OCI-LY7 (cell line): Measurements from ENCODE around the gene MPV17. TPM values are rescaled to one million over a fixed set of nuclear protein-coding genes. Genes with fewer than 3 reads are reported as not detected.
A peak's percentile ranks its signal among the peaks of the same experiment; 100 is the strongest.

Experiments
- BruUV-seq: library from RNA; stranded (reverse); fragments of 400-500 nt; replicated peaks from 2 replicates; lab custom pipeline; 2021; lab: Mats Ljungman, UMichigan
- CTCF ChIA-PET: fragments of 300-600 bp; sonication (Branson Sonifier 250); formaldehyde crosslinking; loops from one replicate; lab custom pipeline; 2022; ENCODE audit warnings: antibody characterized with exemption; ENCODE audit not compliant: unreplicated experiment; lab: Charles Lee
- POLR2A ChIA-PET: fragments of 300-600 bp; sonication (Branson Sonifier 250); formaldehyde crosslinking; loops from one replicate; lab custom pipeline; 2022; ENCODE audit warnings: antibody characterized with exemption; lab: Charles Lee
- DNase-seq: peaks from one replicate; pipeline ENCODE4 v3.0.0-alpha.2; 2015; ENCODE audit warnings: low spot score
- H2AFZ ChIP-seq: fragments of 200-600 bp; sonication (generic), shearing (Covaris generic); 2 replicates; pipeline ENCODE4 v1.6.1; 2014; ENCODE audit warnings: mild to moderate bottlenecking, antibody characterized with exemption, low read length, moderate library complexity
- H3K27ac ChIP-seq: fragments of 200-600 bp; sonication (generic); 2 replicates; pipeline ENCODE4 v1.5.1; 2014; ENCODE audit warnings: mixed run types, low read depth, mild to moderate bottlenecking, moderate library complexity, low read length, inconsistent platforms; ENCODE audit not compliant: poor library complexity, severe bottlenecking
- H3K36me3 ChIP-seq: fragments of 200-600 bp; sonication (generic); 2 replicates; pipeline ENCODE4 v1.6.1; 2014; ENCODE audit warnings: mild to moderate bottlenecking, antibody characterized with exemption, low read length, moderate library complexity, mixed read lengths; ENCODE audit not compliant: insufficient read depth
- H3K4me1 ChIP-seq: fragments of 200-600 bp; sonication (generic); 2 replicates; pipeline ENCODE4 v1.5.1; 2014; ENCODE audit warnings: mild to moderate bottlenecking, low read length; ENCODE audit not compliant: insufficient read depth, poor library complexity, severe bottlenecking
- H3K4me2 ChIP-seq: fragments of 200-600 bp; sonication (generic); 2 replicates; pipeline ENCODE4 v1.6.1; 2014; ENCODE audit warnings: mild to moderate bottlenecking, low read length
- H3K4me3 ChIP-seq: fragments of 200-600 bp; sonication (generic); 2 replicates; pipeline ENCODE4 v1.5.1; 2014; ENCODE audit warnings: mild to moderate bottlenecking, low read depth, low read length; ENCODE audit not compliant: poor library complexity, severe bottlenecking
- H3K79me2 ChIP-seq: fragments of 200-600 bp; sonication (generic); 2 replicates; pipeline ENCODE4 v1.6.1; 2016; ENCODE audit warnings: low read depth, mild to moderate bottlenecking, low read length, moderate library complexity, mixed read lengths; ENCODE audit not compliant: insufficient read depth
- H3K9me2 ChIP-seq: fragments of 200-600 bp; sonication (generic); 2 replicates; pipeline ENCODE4 v1.6.1; 2016; ENCODE audit warnings: mild to moderate bottlenecking, low read length, mixed read lengths; ENCODE audit not compliant: insufficient read depth
- H3K9me3 ChIP-seq: fragments of 200-600 bp; sonication (generic); 2 replicates; pipeline ENCODE4 v1.6.1; 2014; ENCODE audit warnings: mild to moderate bottlenecking, mixed run types, low read length, mixed read lengths
- H4K20me1 ChIP-seq: fragments of 200-600 bp; sonication (generic); 2 replicates; pipeline ENCODE4 v1.6.1; 2014; ENCODE audit warnings: mild to moderate bottlenecking, antibody characterized with exemption, low read length, moderate library complexity, mixed read lengths; ENCODE audit not compliant: insufficient read depth
- EZH2phosphoT487 ChIP-seq: fragments of 200-600 bp; sonication (generic); IDR thresholded peaks from 2 replicates; pipeline ENCODE4 v1.6.1; 2018; ENCODE audit warnings: low read depth, borderline replicate concordance, mild to moderate bottlenecking, mixed run types, antibody characterized with exemption, low read length, moderate library complexity, mixed read lengths
- intact Hi-C: fragments of 100-400 bp; cut with micrococcal nuclease; formaldehyde crosslinking; loops from one replicate; pipeline ENCODE4 v1.10.0; 2022; ENCODE audit not compliant: unreplicated experiment
- total RNA-seq, 2 experiments: library from RNA; depleted of rRNA in 1 of 2; stranded (reverse); fragments of >200 nt in 1 of 2; shearing (Covaris generic) in 1 of 2; gene quantifications; 2 replicates each; pipeline ENCODE4 v1.2.3, GENCODE V29; 2014 to 2022
- TF ChIP-seq, protein P1 (sequence below): fragments of 200-600 bp; sonication (generic); conservative IDR thresholded peaks from 2 replicates; pipeline ENCODE4 v1.5.1; 2014; ENCODE audit warnings: mild to moderate bottlenecking, antibody characterized with exemption, low read length, moderate library complexity, mixed read lengths

Gene MPV17
- total RNA-seq, 2 experiments from 2014 or later: 63.9 to 109 TPM

DNA sequence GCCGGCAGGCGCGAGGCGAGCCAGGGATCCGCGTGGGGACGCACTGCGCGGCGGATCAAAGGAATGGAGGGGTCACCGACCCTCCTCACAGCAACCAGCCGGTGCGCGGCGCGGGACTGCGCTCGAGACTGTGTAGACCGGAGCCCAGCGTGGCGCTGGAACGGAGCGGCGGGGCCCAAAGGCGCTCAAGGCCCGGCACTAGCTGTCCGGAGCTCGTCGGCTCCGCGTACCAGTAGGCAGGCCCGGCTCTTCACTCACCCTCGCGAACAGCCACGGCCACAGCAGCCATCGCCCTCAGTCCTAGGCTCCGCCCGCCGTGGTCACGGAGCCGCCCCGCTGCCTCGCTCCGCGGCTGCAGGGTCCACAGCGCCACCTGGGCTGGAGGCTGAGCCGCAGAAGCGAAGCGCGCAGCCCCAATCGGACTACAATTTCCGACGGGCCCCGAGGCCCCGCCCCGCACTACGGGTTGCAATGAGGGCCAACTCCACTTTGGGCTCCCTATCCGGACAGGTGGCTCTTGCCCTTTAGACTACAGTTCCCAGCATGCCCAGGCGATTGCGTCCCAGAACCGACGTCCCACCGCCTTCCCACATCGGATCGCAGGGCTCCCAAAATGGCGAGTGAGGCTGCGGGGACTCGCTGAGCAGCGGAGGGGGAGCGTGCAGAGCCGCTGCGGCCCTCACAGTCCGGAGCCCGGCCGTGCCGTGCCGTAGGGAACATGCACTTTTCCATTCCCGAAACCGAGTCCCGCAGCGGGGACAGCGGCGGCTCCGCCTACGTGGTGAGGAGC lies 47.3 kb upstream of the MPV17 start, which contains the start of the genes EIF2B4 and SNX17:
Gene EIF2B4 (minus strand): TSS at position 313 of the 790 bp plus-strand sequence. CDS start 24 bp downstream, at position 289.
Gene SNX17 (plus strand): TSS at position 591 of the 790 bp plus-strand sequence. CDS start 128 bp downstream, at position 719.
- peaks cover 35% of the 10 kb centered on the region for H3K79me2 ChIP-seq
- H3K36me3 ChIP-seq: peaks cover 67% of the 10 kb centered on the region
- TF ChIP-seq, protein P1, sequence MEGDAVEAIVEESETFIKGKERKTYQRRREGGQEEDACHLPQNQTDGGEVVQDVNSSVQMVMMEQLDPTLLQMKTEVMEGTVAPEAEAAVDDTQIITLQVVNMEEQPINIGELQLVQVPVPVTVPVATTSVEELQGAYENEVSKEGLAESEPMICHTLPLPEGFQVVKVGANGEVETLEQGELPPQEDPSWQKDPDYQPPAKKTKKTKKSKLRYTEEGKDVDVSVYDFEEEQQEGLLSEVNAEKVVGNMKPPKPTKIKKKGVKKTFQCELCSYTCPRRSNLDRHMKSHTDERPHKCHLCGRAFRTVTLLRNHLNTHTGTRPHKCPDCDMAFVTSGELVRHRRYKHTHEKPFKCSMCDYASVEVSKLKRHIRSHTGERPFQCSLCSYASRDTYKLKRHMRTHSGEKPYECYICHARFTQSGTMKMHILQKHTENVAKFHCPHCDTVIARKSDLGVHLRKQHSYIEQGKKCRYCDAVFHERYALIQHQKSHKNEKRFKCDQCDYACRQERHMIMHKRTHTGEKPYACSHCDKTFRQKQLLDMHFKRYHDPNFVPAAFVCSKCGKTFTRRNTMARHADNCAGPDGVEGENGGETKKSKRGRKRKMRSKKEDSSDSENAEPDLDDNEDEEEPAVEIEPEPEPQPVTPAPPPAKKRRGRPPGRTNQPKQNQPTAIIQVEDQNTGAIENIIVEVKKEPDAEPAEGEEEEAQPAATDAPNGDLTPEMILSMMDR: peak; percentile 81
- TF ChIP-seq EZH2phosphoT487: no peak
- peak within 1 kb of the TSS; percentile 68 for H3K27ac ChIP-seq
- no TSS peak for BruUV-seq
- peaks cover 27% of the 10 kb centered on the region for H3K4me1 ChIP-seq
- intact Hi-C loops: loop anchor here (1.0 to 2.0 kb wide), 3 partner anchors 14 to 259 kb away; partner anchors contain the start of genes CCDC121, GPN1, GTF3C2 and MPV17
- POLR2A ChIA-PET: interaction anchor here (0.6 to 2.2 kb wide), 6 partner anchors 10 to 59 kb away, joined by 3 to 18 read pairs (median 5); partner anchors contain the start of genes GTF3C2, NRBP1 and ZNF513
- DNase-seq: peak; percentile 99
- H2AFZ ChIP-seq: peak within 1 kb of the TSS; percentile 61
- CTCF ChIA-PET: interaction anchor here (0.8 to 1.3 kb wide), 3 partner anchors 9 to 58 kb away, joined by 3 to 4 read pairs (median 4); partner anchors contain the start of genes MPV17 and NRBP1
- peak within 1 kb of the TSS; percentile 90 for H3K4me3 ChIP-seq
- H3K9me2 ChIP-seq: no peaks in the 10 kb centered on the region
- no peaks in the 10 kb centered on the region for H3K9me3 ChIP-seq
- peak within 1 kb of the TSS; percentile 100 for H3K4me2 ChIP-seq
- H4K20me1 ChIP-seq: no peaks in the 10 kb centered on the region

DNA sequence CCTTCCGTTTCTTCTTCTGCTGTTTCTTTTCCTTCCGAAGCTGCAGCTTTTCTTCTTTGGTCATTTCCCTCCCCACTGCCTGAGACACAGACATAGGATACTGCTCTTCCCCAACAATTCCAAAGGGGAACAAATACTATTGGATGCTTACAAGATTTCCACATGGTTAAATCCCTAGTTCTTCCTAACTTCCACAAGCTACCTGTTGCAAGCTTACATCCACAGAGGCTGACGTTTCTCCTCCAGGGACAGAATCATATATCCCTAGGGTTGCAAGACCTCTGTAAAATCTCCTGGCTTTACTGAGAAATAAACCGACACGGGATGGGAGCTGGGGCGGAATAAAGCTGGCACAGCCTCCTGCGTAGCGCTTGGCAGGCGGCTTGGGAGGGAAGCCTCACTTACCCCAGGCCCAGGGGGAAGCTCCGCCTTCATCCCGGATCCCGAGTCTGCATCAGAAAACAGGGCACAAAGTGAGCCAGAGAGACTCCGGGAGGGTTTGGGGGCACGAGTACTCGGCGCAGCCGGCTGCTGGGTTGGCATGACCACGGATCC lies 46.7 kb upstream of the MPV17 start:
- BruUV-seq: no TSS peak
- peak overlapping the region; percentile 61 for H2AFZ ChIP-seq
- ChIA-PET CTCF (interaction anchor here (0.8 to 1.3 kb wide), 3 partner anchors 10 to 59 kb away, joined by 3 to 4 read pairs (median 4); partner anchors contain the start of genes MPV17 and NRBP1), POLR2A (interaction anchor here (0.7 to 1.9 kb wide), 5 partner anchors 11 to 203 kb away, joined by 3 to 10 read pairs (median 4); partner anchors contain the start of genes GTF3C2 and NRBP1)
- H3K4me1 ChIP-seq: peaks cover 27% of the 10 kb centered on the region
- peak overlapping the region; percentile 100 for H3K4me2 ChIP-seq
- H3K9me3 ChIP-seq: no peaks in the 10 kb centered on the region
- no peak for DNase-seq
- intact Hi-C loops: loop anchor here (1.0 to 2.0 kb wide), 3 partner anchors 13 to 260 kb away; partner anchors contain the start of genes CCDC121, GPN1, GTF3C2 and MPV17
- no peaks in the 10 kb centered on the region for H4K20me1 ChIP-seq
- H3K79me2 ChIP-seq: peaks cover 35% of the 10 kb centered on the region
- no peaks in the 10 kb centered on the region for H3K9me2 ChIP-seq
- TF ChIP-seq, protein P1: no peak
- TF ChIP-seq EZH2phosphoT487: no peak
- peak overlapping the region; percentile 53 for H3K27ac ChIP-seq
- peak overlapping the region; percentile 90 for H3K4me3 ChIP-seq
- H3K36me3 ChIP-seq: peaks cover 63% of the 10 kb centered on the region
